Astrocyte (in vitro differentiated cells and primary cell): Measurements from ENCODE around the gene CARD11. TPM values are rescaled to one million over a fixed set of nuclear protein-coding genes. Genes with fewer than 3 reads are reported as not detected.
A peak's percentile ranks its signal among the peaks of the same experiment; 100 is the strongest.

Source experiments
- DNase-seq: peaks from one replicate; pipeline ENCODE4 v3.0.0-alpha.2; 2010; ENCODE audit warnings: low read depth
- FAIRE-seq: peaks from 2 replicates; lab custom pipeline; 2011; peaks lifted over from hg19 to GRCh38; lab: Jason Lieb, UNC
- H2AFZ ChIP-seq: 2 replicates; pipeline ENCODE4 v1.6.0; 2012; ENCODE audit warnings: low read depth, low read length, inconsistent platforms
- H3K27ac ChIP-seq: 2 replicates; pipeline ENCODE4 v1.5.1; 2011; ENCODE audit warnings: low read depth, low read length, inconsistent platforms
- H3K27me3 ChIP-seq: 2 replicates; pipeline ENCODE4 v1.6.0; 2011; ENCODE audit warnings: low read length, inconsistent platforms; ENCODE audit not compliant: insufficient read depth
- H3K36me3 ChIP-seq: 2 replicates; pipeline ENCODE4 v1.5.1; 2011; ENCODE audit warnings: low read length, inconsistent platforms; ENCODE audit not compliant: insufficient read depth
- H3K4me1 ChIP-seq: 2 replicates; pipeline ENCODE4 v1.5.1; 2011; ENCODE audit warnings: low read length, inconsistent platforms; ENCODE audit not compliant: insufficient read depth
- H3K4me2 ChIP-seq: 2 replicates; pipeline ENCODE4 v1.6.0; 2012; ENCODE audit warnings: low read length, inconsistent platforms
- H3K4me3 ChIP-seq: 2 replicates; pipeline ENCODE4 v1.5.1; 2011; ENCODE audit warnings: low read depth, mild to moderate bottlenecking, low read length, inconsistent platforms; ENCODE audit not compliant: insufficient read depth
- H3K79me2 ChIP-seq: 2 replicates; pipeline ENCODE4 v1.6.0; 2012; ENCODE audit warnings: mild to moderate bottlenecking, low read length, inconsistent platforms; ENCODE audit not compliant: insufficient read depth
- H3K9ac ChIP-seq: 2 replicates; pipeline ENCODE4 v1.6.0; 2012; ENCODE audit warnings: mild to moderate bottlenecking, low read length, inconsistent platforms
- H3K9me3 ChIP-seq: 2 replicates; pipeline ENCODE4 v1.5.1; 2012; ENCODE audit warnings: low read depth, mild to moderate bottlenecking, low read length, inconsistent platforms; ENCODE audit not compliant: insufficient read depth
- H4K20me1 ChIP-seq: 2 replicates; pipeline ENCODE4 v1.6.0; 2012; ENCODE audit warnings: low read length, inconsistent platforms; ENCODE audit not compliant: insufficient read depth
- H3K27ac Mint-ChIP-seq: one replicate; pipeline ENCODE4 v1.8.0; 2021; ENCODE audit warnings: mild to moderate bottlenecking, mixed read lengths; ENCODE audit not compliant: unreplicated experiment
- H3K27me3 Mint-ChIP-seq: one replicate; pipeline ENCODE4 v1.8.0; 2021; ENCODE audit warnings: low read depth, mixed read lengths; ENCODE audit not compliant: unreplicated experiment
- H3K36me3 Mint-ChIP-seq: one replicate; pipeline ENCODE4 v1.8.0; 2021; ENCODE audit warnings: low read depth, mixed read lengths; ENCODE audit not compliant: unreplicated experiment
- H3K4me1 Mint-ChIP-seq: one replicate; pipeline ENCODE4 v1.8.0; 2021; ENCODE audit warnings: low read depth, mixed read lengths; ENCODE audit not compliant: unreplicated experiment
- H3K4me3 Mint-ChIP-seq: one replicate; pipeline ENCODE4 v1.8.0; 2021; ENCODE audit warnings: mild to moderate bottlenecking, moderate library complexity, mixed read lengths; ENCODE audit not compliant: unreplicated experiment
- H3K9me3 Mint-ChIP-seq: one replicate; pipeline ENCODE4 v1.8.0; 2021; ENCODE audit warnings: mild to moderate bottlenecking, mixed read lengths; ENCODE audit not compliant: unreplicated experiment
- EZH2 ChIP-seq: IDR thresholded peaks from 2 replicates; pipeline ENCODE4 v1.6.1; 2012; ENCODE audit warnings: mild to moderate bottlenecking, low read length, inconsistent platforms; ENCODE audit not compliant: insufficient read depth
- total RNA-seq: library from RNA; stranded (reverse); gene quantifications from 2 replicates; pipeline ENCODE4 v1.2.1, GENCODE V29; 2021
- TF ChIP-seq, protein P1 (sequence below): IDR thresholded peaks from 2 replicates; pipeline ENCODE4 v1.5.1; 2011; ENCODE audit warnings: low read depth, mild to moderate bottlenecking, inconsistent platforms, low read length, moderate library complexity; ENCODE audit not compliant: insufficient read depth

Gene CARD11
- total RNA-seq, 1 donor from 2014 or later = 9.5 TPM

DNA sequence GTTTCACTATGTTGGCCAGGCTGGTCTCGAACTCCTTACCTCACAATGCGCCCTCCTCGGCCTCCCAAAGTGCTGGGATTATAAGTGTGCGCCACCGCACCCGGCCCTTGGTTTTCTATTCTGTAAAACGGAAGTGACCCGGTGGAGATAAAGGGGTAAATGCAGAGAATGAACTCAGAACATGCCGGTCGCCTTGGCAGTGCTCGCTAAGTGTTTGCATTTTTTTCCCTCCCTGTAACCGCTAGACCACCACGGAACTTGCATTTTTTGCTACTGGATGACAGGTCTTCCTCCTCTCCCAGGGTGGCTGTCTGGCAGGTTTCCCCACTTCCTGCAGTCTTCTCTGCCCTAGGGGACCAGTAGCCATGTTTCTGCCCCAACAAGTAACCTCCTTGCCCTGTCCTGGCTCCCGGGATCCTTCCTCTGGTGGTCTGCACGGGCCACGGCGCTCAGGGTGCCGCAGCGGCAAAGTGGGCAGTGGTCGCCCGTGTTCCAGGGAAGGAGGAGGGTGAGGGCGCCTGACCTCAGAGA lies 180.8 kb downstream of the CARD11 start:
- peak overlapping the region; percentile 91 for H3K27ac ChIP-seq
- peaks cover 31% of the 10 kb centered on the region for H3K4me1 ChIP-seq
- H3K36me3 ChIP-seq = no peaks in the 10 kb centered on the region
- TF ChIP-seq, protein P1, sequence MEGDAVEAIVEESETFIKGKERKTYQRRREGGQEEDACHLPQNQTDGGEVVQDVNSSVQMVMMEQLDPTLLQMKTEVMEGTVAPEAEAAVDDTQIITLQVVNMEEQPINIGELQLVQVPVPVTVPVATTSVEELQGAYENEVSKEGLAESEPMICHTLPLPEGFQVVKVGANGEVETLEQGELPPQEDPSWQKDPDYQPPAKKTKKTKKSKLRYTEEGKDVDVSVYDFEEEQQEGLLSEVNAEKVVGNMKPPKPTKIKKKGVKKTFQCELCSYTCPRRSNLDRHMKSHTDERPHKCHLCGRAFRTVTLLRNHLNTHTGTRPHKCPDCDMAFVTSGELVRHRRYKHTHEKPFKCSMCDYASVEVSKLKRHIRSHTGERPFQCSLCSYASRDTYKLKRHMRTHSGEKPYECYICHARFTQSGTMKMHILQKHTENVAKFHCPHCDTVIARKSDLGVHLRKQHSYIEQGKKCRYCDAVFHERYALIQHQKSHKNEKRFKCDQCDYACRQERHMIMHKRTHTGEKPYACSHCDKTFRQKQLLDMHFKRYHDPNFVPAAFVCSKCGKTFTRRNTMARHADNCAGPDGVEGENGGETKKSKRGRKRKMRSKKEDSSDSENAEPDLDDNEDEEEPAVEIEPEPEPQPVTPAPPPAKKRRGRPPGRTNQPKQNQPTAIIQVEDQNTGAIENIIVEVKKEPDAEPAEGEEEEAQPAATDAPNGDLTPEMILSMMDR = no peak
- TF ChIP-seq EZH2 = no peak
- no peak for FAIRE-seq
- H3K27me3 Mint-ChIP-seq = peaks cover 3% of the 10 kb centered on the region
- H3K4me2 ChIP-seq = peak overlapping the region; percentile 84
- H3K9me3 ChIP-seq = no peaks in the 10 kb centered on the region
- H2AFZ ChIP-seq = peak overlapping the region; percentile 72
- H3K27me3 ChIP-seq = no peaks in the 10 kb centered on the region
- no peak overlapping the region for H3K4me3 Mint-ChIP-seq
- peak overlapping the region; percentile 98 for H3K27ac Mint-ChIP-seq
- no peaks in the 10 kb centered on the region for H3K36me3 Mint-ChIP-seq
- H3K4me3 ChIP-seq = no peak overlapping the region
- no peaks in the 10 kb centered on the region for H3K9me3 Mint-ChIP-seq
- H3K79me2 ChIP-seq = no peaks in the 10 kb centered on the region
- H4K20me1 ChIP-seq = no peaks in the 10 kb centered on the region
- peak; percentile 93 for DNase-seq
- peak overlapping the region; percentile 76 for H3K9ac ChIP-seq
- peaks cover 16% of the 10 kb centered on the region for H3K4me1 Mint-ChIP-seq

DNA sequence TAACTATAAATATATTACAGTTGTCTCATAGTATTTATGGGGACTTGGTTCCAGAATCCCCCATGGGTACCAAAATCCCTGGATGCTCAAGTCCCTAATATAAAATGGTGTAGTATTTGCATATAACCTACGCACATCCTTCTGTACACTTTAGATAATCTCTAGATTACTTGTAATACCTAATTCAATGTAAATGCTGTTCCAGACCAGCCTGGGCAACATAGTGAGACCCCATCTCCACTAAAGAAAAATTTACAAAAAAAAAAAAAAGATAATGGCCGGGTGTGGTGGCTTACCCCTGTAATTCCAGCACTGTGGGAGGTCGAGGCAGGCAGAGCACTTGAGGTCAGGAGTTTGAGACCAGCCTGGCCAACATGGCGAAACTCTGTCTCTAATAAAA lies 182.2 kb downstream of the CARD11 start:
- no peaks in the 10 kb centered on the region for H3K36me3 Mint-ChIP-seq
- Histone ChIP-seq H3K9me3 (no peaks in the 10 kb centered on the region), H3K4me1 (peaks cover 31% of the 10 kb centered on the region), H3K27me3 (no peaks in the 10 kb centered on the region), H3K4me2 (no peak overlapping the region), H3K9ac (no peak overlapping the region), H3K4me3 (no peak overlapping the region), H3K79me2 (no peaks in the 10 kb centered on the region), H3K36me3 (no peaks in the 10 kb centered on the region), H4K20me1 (no peaks in the 10 kb centered on the region), H3K27ac (no peak overlapping the region), H2AFZ (no peak overlapping the region)
- DNase-seq (no peak), FAIRE-seq (no peak)
- H3K4me3 Mint-ChIP-seq = no peak overlapping the region
- TF ChIP-seq, protein P1 = no peak
- no peak for TF ChIP-seq EZH2
- peaks cover under 1% of the 10 kb centered on the region for H3K9me3 Mint-ChIP-seq
- peak overlapping the region; percentile 34 for H3K27ac Mint-ChIP-seq
- H3K4me1 Mint-ChIP-seq = peaks cover 16% of the 10 kb centered on the region
- H3K27me3 Mint-ChIP-seq = no peaks in the 10 kb centered on the region

DNA sequence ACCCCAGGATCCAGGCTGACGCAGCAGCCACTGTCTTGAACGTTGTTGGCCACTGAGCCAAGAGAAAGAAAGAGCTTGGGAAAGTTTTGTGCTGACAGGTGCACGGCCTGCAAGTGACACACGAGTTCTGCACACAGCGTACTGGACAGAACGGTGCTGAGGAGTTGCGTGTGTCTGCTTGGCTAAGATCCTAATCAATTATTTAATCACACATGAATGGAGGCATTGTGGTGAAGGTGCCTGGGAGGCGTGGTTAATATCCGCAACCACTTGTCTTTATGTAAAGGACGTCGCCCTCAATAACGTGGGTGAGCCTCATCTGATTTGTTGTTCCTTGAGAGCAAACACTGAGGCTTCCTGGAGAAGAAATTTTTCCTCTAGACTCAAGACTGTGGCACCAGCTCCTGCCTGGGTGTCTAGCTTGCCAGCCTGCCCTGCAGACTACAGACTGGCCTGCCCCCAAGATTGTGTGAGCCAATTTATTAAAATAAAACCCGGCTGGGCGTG lies 183.0 kb downstream of the CARD11 start:
- H3K4me3 Mint-ChIP-seq = no peak overlapping the region
- H3K9me3 Mint-ChIP-seq = peaks cover 2% of the 10 kb centered on the region
- Histone ChIP-seq H3K4me1 (peaks cover 31% of the 10 kb centered on the region), H2AFZ (peak overlapping the region; percentile 58), H4K20me1 (no peaks in the 10 kb centered on the region), H3K4me2 (no peak overlapping the region), H3K36me3 (no peaks in the 10 kb centered on the region), H3K27me3 (no peaks in the 10 kb centered on the region), H3K79me2 (no peaks in the 10 kb centered on the region), H3K9me3 (no peaks in the 10 kb centered on the region), H3K4me3 (no peak overlapping the region), H3K27ac (no peak overlapping the region), H3K9ac (no peak overlapping the region)
- TF ChIP-seq, protein P1 = no peak
- TF ChIP-seq EZH2 = no peak
- H3K36me3 Mint-ChIP-seq = no peaks in the 10 kb centered on the region
- no peaks in the 10 kb centered on the region for H3K27me3 Mint-ChIP-seq
- no peak for FAIRE-seq
- H3K27ac Mint-ChIP-seq = no peak overlapping the region
- peak; percentile 41 for DNase-seq
- H3K4me1 Mint-ChIP-seq = peaks cover 16% of the 10 kb centered on the region
